Ascending aorta (tissue), 2 donors: Measurements from ENCODE around the gene IRX4. TPM values are rescaled to one million over a fixed set of nuclear protein-coding genes. Genes with fewer than 3 reads are reported as not detected.

ENCODE experiments used
- DNase-seq, 2 donors: peaks; one replicate each; pipeline ENCODE4 v3.0.0-alpha.2; 2019; ENCODE audit warnings: low spot score in 2 of 2
- H3K27ac ChIP-seq, 2 donors: fragments of 200-600 bp; sonication (generic); one replicate each; pipeline ENCODE4 v1.5.1; 2016 to 2017; ENCODE audit warnings: mild to moderate bottlenecking in 1 of 2
- H3K27me3 ChIP-seq: fragments of 200-600 bp; sonication (generic); one replicate; pipeline ENCODE4 v1.5.1; 2017
- H3K36me3 ChIP-seq, 2 donors: fragments of 200-600 bp; sonication (generic); one replicate each; pipeline ENCODE4 v1.5.1; 2016
- H3K4me1 ChIP-seq, 2 donors: fragments of 200-600 bp; sonication (generic); one replicate each; pipeline ENCODE4 v1.5.1; 2016 to 2017; ENCODE audit warnings: mild to moderate bottlenecking in 1 of 2
- H3K4me3 ChIP-seq, 2 donors: fragments of 200-600 bp; sonication (generic); one replicate each; pipeline ENCODE4 v1.5.1; 2016 to 2017; ENCODE audit warnings: mild to moderate bottlenecking in 1 of 2
- H3K9me3 ChIP-seq, 2 donors: fragments of 200-600 bp; sonication (generic); one replicate each; pipeline ENCODE4 v1.5.1; 2016
- CTCF ChIP-seq, 3 experiments: fragments of 200-600 bp in 2 of 3; fragments of 450-650 bp in 1 of 3; sonication (generic) in 2 of 3; IDR thresholded peaks; one replicate each; pipeline ENCODE4 v1.5.1; 2016 to 2019; ENCODE audit warnings: antibody characterized with exemption in 3 of 3, mild to moderate bottlenecking in 1 of 3, moderate library complexity in 1 of 3
- intact Hi-C: fragments of 100-400 bp; cut with DNase I; formaldehyde crosslinking; loops from one replicate; pipeline ENCODE4 v1.15.1; 2023
- total RNA-seq: library from RNA; depleted of rRNA; stranded (reverse); fragments of >200 nt; gene quantifications from one replicate; pipeline ENCODE4 v1.1.0, GENCODE V29; 2016

Gene IRX4
- total RNA-seq, 1 donor from 2014 or later = not detected

DNA sequence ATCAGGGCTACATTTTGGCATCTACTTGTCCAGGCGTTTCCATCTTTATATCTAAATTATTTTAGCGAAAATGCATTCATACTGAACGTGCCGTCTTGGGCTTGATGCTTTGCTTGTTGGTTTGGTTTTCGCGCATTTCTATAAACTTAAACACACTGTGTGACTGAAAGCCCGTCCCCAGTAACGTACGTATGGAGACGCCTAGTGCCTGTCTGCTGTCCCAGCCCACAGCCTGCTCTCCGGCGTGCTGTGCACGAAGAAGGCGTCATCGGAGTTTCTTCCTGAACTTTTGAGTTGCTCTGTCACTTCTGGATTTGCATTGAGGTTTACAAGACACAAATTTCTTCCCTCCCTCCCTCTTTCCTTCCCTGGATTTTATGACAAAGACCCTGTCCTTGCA lies 40.6 kb upstream of the IRX4 start:
- Histone ChIP-seq H3K36me3 (no peaks in the 10 kb centered on the region), H3K4me3 (no peak overlapping the region), H3K27ac (no peak overlapping the region), H3K9me3 (no peaks in the 10 kb centered on the region), H3K27me3 (no peaks in the 10 kb centered on the region), H3K4me1 (no peaks in the 10 kb centered on the region)
- intact Hi-C loops = no loop called here
- DNase-seq = no peak
- TF ChIP-seq CTCF (IDR thresholded peaks at IDR 0.05) = no peak

DNA sequence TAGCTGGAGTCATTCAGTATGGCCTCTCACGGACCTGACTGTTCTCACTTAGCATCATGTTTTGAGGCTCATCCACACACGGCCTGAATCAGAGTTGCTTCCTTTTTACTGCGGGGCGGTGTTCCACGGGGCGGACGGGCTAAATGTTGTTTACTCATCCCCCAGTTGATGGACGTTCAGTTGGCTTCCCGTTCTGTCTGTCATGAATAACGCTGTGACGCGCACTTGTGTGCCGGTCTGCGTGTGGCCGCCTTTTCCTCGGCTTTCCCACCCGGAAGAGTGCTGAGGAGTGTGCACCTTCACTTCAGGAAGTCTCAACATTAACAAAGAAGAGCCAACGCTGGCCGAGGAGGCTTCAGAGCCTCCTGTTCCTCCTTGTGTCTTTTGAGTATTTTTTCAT lies 39.0 kb upstream of the IRX4 start:
- H3K36me3 ChIP-seq = no peaks in the 10 kb centered on the region
- H3K27me3 ChIP-seq = no peaks in the 10 kb centered on the region
- H3K9me3 ChIP-seq = no peaks in the 10 kb centered on the region
- H3K4me1 ChIP-seq = no peaks in the 10 kb centered on the region
- intact Hi-C loops = no loop called here
- no peak for DNase-seq
- no peak for TF ChIP-seq CTCF (IDR thresholded peaks at IDR 0.05)
- no peak overlapping the region for H3K4me3 ChIP-seq
- H3K27ac ChIP-seq = no peak overlapping the region

DNA sequence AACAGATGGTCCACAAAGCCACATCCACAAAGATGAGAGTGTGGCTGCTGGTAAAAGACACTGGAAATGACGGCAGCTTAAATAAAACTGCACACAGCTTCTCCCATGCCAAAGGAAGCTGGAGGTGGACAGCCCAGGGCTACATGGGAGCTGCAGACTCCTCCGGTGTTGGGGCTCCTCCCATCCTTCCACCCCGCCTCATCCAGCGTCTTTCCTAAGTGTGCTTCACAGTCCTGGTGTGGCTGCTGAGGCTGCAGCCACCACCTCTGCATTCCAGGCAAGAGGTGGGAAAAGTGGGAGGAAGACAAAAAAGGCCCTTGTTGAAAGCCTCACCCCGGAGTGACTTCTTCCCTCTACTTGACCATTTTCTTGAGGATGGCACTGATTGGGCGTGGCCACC lies 37.0 kb upstream of the IRX4 start:
- no peak for TF ChIP-seq CTCF (IDR thresholded peaks at IDR 0.05)
- intact Hi-C loops = no loop called here
- Histone ChIP-seq H3K4me3 (no peak overlapping the region), H3K27me3 (no peaks in the 10 kb centered on the region), H3K9me3 (no peaks in the 10 kb centered on the region), H3K36me3 (no peaks in the 10 kb centered on the region), H3K4me1 (no peaks in the 10 kb centered on the region), H3K27ac (no peak overlapping the region)
- DNase-seq = no peak

DNA sequence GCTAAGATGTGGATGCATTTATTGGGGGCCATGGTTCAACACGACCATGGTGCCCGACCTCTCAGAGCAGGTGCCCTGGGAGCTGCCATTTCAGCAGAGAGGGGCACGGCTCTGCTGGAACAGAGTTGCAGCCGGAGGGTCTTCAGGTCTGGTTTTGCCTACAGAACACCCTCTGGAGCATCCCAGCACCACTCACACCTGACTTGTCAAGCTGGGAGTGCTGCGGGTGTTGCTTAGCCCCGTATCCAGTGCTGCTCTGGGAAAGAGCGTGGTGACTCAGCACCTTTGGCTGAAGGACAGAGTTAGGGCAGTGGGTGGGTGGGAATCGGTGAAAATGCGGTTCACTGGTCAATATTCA lies 36.5 kb upstream of the IRX4 start:
- no peak for TF ChIP-seq CTCF (IDR thresholded peaks at IDR 0.05)
- Histone ChIP-seq H3K4me1 (no peaks in the 10 kb centered on the region), H3K27ac (no peak overlapping the region), H3K4me3 (no peak overlapping the region), H3K9me3 (no peaks in the 10 kb centered on the region), H3K36me3 (no peaks in the 10 kb centered on the region), H3K27me3 (no peaks in the 10 kb centered on the region)
- intact Hi-C loops = no loop called here
- DNase-seq = no peak

GRCh38 chr5:1918488-1919208 lies 35.9 kb upstream of the IRX4 start:
- no peak overlapping the region for H3K4me3 ChIP-seq
- H3K27me3 ChIP-seq = no peaks in the 10 kb centered on the region
- intact Hi-C loops = no loop called here
- no peaks in the 10 kb centered on the region for H3K36me3 ChIP-seq
- H3K4me1 ChIP-seq = no peaks in the 10 kb centered on the region
- no peaks in the 10 kb centered on the region for H3K9me3 ChIP-seq
- no peak overlapping the region for H3K27ac ChIP-seq
- no peak for DNase-seq
- no peak for TF ChIP-seq CTCF (IDR thresholded peaks at IDR 0.05)
